CD4-positive, alpha-beta T cell treated with Interleukin-21 for 1 hour (primary cell): ENCODE results near the gene INKA1.
A peak's percentile ranks its signal among the peaks of the same experiment; 100 is the strongest.

Experiments
- DNase-seq: peaks from one replicate; pipeline ENCODE4 v3.0.0-alpha.2; 2020

The INKA1 gene

DNA sequence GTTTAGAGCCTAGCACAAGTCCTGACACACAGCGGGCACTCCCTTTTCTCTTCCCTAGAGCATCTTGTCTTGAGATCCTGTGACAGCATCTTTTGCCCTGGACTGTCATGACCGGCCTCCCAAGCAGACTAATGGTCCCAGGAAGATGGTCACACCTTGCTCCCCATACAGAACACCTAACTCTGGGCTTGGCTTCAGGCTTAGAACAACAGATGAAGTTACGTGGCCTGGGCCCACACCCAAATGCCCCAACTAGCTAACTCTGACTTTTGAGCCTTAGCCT is 15.9 kb upstream of the INKA1 start:
- DNase-seq = no peak

DNA sequence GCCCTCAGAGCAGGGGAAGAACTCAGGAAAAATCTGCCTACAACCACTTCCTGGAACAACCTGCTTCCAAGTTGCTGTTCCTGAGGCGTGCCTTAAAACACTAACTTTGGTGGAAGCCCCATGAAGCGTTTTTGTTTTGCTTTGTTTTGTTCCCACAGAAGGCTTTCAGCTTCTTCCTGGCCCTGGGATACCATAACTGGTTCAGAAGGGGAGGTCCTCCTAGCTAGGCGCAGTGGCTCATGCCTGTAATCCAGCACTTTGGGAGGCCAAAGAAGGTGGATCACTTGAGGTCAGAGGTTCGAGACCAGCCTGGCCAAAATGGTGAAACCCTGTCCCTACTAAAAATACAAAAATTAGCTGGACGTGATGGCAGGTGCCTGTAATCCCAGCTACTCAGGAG is 15.5 kb upstream of the INKA1 start:
- no peak for DNase-seq

DNA sequence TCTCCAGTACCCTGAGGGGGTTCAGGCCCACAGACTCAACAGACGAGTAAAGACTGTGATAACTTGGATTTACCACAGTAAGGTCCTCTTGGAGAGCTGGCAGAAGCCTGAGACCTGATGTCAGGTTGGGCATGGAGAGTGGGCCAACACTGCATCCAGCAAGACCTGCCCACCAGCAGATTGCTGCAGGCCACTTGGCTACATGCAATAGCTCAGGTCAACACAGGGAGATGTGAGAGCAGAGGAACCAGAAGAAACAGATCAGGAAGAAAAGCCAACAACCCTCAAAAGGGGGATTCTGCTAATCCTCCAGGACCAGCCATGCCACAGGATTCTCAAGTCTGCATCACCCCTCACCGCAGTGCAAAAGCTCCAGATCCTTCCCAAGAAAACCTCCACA is 15.0 kb upstream of the INKA1 start:
- DNase-seq = no peak

DNA sequence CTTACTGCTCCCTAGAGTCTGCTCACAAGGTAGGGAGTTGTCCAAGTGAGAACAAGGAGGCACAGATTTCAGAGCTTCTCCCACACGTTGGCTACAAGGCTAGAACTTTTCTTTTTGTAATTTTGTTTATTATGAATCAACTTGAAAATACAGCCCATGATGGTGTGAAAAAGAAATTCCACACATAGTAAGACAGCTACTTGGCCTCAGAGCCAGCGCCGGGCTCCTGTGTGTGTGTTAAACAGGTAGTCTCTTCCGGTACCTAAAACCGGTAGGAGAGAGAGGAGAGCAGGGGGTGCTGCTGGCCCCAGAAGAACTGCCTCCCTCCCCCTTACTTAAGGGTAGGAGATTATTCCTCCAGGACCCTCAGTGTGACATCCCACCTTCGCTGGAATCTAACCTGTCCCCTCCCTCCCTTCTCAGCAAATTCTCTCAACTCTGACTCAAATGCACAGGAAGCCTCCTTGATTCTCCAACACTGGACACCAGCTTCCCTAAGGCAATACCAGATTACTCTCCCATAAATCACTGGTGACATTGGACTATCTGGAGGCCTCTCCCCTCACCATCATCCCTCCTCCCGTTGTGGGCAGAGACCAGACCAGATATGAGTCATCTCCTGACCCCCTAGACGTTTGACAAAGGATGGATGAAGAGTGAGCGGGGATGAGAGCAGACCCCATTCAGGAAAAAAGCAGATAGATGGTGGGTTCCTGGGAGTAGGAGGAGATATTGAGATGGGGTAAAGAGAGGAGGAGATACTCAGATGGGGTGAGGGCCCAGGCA is 12.2 kb upstream of the INKA1 start:
- no peak for DNase-seq

DNA sequence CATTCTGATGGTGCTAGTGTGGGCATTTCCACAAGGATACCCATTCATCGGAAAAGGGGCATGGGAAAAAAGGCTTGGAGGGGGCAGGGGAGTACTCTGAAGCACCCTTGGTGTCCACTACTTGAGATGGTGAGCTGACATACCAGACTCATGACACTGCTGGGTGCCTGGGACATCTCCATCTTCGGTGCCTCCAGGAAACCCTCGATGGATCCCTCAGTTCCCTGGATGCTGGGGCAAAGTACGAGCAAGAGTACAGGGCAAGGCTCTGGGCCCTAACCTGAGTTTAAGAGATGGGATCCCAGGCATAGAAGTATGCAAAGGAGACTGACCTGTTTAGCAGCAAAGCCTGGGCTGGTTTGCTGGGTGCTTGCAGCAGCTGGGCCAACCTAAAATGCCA is 11.5 kb upstream of the INKA1 start:
- no peak for DNase-seq

DNA sequence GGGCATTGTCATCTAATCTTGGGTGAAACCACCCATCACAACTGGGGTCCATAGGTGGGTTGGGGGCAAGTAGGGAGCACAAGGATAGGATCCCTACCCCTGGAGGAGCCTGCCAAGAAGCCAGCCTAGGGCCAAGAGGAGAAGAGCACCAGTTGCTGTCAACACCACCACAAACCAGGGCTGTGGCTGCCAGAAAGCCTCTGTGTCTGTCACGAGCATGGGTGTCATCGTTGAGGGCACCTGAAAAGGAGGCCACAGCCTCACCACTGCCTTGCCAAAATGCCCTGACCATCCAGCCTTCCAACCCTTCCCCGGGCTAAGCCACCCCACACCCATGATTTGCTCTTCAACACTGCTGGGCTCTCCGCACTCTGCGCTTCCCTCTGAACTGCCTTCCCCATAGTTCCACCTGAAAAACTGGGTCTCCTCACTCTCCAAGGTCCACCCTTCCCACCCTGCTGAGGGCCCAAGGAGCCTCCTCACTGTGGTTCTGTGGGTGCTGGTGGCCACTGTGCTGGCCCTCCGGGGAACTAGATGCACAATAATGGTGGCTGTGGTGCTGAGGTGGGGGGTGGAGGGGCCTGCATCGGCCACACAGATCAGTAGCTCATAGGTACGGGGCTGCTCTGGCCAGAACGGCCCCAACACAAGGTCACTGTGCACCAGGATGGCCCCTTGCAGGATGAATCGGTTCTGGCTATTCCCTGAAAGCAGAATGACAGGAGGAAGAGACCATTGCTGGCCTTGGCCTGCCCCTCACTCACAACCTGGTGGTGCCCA is 10.5 kb upstream of the INKA1 start:
- DNase-seq = no peak

DNA sequence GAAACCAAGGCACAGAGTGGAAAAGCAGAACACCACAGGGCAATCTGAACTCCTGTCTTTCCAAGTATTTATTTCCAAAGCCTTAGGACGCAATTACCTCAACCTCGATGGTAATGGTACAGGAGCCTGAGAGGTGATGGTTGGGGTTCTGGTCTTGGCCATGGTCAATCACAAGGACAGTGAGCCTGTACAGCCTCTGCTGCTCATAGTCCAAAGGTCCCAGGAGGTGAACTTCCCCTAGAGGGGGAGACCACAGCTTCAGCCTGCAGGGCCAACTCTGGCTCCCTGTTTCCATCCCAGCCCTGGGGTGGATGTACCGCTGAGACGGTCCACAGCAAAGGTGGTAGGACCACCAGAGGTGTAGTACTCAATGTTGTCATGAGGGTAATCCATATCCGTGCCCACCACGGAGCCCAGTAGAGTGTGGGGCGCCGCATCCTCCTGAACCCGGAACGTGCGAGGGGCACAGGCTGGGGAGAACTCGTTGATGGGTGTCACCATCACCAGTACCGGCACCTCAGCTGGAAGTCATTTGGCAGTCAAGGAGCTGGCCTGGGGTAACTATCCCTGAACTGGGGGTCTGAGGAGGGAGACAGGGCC is 9.5 kb upstream of the INKA1 start:
- no peak for DNase-seq

DNA sequence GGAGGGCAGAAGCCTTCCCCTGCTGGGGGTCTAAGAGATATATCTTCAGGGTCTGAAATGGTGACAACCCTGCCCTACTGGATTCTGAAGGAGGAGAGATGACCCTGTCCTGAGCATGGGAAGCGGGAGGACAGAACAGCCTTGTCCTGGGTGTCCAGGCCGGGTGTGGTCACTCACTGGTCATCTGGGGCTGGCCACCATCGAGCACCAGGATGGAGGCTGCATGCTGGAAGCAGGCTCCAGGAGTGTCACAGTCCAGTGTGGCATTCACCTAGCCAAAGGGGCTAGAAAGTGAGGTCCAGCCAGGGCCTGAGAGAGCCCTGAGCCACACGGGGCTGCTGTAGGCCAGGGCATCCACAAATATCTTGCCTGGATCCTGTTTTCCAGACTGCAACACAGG is 8.6 kb upstream of the INKA1 start:
- no peak for DNase-seq

DNA sequence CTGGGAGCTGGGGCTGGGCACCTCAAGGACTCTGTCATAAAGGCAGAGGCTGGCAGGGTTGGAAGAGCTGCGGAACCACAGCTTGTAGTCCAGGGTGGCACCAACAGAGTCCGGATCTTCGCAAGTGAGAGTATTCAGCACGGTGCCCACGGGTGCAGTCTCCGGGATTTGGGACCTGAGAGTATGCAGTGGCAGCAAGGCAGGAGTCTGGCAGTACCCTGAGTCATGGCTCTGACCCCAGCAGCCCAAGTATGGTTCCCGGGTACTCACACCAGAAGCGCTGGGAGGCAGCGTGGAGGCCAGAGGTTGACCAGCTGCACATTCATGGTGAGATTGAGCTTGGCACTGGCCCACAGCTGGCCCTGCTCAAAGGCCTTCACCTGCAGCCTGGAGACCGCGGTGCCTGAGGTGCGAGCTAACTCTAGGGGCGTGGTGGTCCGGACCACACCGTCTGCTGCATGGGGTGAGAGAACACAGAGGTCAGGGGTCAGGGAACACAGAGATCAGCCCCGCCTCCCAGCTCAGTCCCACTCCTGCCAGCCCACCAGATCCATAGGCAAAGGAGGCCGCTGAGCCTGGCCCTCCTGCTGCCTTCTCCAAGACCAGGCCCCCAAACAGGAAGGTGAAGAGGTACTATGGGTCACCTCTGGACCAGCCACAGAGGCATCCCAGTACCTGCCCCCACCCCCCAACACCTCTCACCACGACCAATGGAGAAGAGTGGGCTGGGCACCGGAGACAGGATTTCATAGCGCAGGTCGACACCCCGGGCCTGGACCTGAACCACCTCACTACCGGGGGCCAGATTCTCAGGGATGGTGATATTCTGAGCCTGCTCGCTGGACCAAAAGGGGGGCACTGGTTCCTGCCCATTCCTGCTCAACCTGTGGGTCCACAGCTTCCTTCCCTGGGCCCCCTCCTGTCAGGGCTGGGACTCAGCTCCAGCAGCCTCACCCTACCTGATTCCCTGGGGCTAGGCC is 7.8 kb upstream of the INKA1 start:
- no peak for DNase-seq

DNA sequence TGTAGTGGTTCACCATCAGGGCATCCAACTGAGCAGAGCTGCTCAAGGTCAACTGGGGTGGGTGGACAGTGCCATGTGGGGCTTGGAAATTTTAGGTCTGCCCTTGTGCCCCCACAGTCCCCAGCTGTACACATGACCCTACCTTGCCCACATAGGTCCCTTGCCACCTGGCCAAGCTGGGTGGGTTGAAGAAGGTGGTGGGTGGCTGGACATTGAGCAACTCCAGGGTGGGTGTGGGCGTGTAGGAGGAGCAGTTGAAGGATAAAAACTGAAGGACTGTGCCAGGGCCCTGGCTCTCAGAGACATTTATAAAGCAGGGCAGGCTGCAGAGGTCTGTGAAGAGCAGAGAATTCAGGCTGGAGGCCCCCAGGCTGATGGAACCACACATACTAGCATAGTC is 4.0 kb upstream of the INKA1 start:
- no peak for DNase-seq

DNA sequence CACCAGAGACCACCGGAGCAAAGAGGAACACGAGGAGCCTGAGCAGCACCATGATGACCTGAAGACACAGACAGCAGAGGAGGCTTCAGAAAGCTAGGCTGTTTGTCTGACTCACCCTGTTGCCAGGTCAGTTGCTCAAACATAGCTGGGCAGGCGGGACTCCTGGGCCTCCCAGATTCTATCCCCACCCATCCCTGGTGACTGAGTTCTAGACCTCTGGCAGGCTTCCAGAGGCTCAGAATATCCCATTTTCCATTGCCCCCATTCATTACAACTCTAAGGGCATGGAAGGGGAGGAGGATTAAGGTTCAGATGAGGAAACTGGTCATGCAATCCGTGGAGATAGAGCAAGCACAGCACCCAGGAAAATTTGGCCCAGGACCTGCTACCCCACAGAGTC is 3.3 kb upstream of the INKA1 start, which contains the start of gene CDHR4:
CDHR4 (minus strand) TSS at position 113 of the 400 bp plus-strand sequence; CDS start at position 52, 61 bp downstream.
- DNase-seq = no peak

DNA sequence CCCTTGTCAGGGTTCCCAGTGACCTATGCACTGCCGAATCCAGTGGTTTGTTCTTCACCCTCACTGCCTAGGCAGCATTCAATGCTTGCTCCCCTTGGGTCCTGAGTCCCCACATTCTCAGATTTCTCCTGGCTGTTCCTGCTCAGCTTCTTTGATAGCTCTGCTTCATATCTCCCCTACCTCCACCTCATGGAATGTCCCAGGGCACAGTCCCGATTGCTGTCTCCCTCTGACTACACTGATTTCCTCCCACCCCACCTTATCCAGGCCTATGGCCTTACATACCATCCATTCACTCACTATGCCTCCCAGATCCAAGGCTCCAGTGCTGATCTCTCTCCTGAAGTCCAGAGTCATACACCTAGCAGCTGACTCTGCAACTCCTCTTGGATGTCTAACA is 1.9 kb upstream of the INKA1 start:
- DNase-seq = no peak

DNA sequence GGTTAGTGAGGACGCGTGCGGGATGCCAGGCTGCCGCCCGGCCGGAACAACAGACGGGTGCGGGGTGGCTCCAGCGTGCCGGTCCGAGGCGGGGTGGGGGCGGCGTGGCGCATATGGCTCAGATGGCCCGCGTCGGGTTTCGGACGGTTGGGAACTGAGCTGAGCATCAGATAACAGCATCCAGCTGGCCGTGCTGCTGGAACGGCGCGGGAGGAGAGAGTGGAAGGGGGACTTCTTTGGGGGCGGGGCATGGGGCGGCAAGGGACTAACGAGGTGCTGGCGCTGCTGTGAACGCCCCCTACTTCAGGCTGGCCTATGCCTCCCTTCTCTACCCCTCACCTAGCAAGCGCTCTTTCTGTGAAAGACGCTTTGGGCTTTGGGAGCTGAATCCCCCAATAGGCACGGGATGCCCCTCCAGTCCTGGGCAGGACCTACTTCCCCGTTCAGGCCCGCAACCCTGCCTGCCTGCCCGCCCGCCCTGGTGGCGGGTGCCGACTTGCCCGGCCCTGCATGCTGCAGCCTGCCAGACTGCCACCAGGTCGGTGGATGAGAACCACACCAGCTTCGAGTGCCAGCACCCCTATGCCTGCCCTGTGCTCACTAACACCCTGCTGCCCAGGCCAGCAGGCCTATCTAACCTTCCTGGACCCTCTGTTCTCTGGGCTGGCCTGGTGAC is 542 bp downstream of the INKA1 start:
- peak; percentile 40 for DNase-seq

DNA sequence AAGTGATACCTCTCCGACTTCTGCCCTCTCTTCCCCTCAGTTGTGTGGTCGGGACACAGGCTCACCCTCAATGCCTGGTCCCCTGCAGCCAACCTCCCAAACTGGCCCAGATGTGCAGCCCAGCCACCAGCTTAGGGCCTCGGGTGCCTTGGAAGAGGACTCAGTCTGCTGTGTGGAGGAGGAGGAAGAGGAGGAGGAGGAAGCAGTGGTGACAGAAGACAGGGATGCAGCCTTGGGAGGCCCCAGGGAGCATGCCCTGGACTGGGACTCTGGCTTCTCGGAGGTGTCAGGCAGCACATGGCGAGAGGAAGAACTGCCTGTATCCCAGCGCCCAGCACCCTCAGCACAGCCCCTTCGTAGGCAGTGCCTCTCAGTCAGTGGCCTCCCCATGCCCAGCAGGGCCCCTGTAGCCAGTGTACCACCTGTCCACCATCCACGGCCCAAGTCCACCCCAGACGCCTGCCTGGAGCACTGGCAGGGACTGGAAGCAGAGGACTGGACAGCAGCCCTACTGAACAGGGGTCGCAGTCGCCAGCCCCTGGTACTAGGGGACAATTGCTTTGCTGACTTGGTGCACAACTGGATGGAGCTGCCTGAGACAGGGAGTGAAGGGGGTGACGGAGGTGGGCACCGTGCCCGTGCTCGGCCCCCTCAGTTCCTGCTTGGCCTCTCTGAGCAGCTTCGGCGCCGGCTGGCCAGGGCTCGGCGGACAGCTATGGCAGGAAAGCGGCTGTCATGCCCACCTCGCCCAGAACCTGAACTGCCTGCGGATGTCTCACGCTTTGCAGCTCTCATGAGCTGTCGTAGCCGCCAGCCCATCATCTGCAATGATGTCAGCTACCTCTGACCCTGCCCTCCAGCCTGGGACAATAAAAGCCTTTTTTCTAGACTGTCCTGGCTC is 1.3 kb downstream of the INKA1 start:
- no peak for DNase-seq

DNA sequence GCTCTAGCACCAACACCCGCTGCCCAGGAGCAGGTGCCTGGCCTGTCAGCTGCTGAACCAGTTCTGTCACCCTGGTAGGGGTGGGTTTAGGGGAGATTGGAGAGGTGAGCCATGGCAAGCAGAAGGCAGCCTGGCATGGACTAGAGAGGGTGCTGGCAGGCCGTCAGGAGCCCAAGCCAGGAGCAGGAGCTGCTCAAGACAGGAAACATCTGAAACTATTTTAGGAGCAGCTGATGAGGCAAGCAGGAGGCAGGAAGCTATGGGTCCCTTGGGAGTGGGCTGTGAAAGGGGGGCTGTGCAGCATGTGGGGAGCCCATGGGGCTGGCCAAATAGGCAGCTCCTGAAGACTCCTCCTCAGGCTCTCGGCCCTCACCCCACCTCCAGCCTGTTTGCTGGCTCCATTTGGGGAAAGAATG is 2.3 kb downstream of the INKA1 start:
- no peak for DNase-seq

DNA sequence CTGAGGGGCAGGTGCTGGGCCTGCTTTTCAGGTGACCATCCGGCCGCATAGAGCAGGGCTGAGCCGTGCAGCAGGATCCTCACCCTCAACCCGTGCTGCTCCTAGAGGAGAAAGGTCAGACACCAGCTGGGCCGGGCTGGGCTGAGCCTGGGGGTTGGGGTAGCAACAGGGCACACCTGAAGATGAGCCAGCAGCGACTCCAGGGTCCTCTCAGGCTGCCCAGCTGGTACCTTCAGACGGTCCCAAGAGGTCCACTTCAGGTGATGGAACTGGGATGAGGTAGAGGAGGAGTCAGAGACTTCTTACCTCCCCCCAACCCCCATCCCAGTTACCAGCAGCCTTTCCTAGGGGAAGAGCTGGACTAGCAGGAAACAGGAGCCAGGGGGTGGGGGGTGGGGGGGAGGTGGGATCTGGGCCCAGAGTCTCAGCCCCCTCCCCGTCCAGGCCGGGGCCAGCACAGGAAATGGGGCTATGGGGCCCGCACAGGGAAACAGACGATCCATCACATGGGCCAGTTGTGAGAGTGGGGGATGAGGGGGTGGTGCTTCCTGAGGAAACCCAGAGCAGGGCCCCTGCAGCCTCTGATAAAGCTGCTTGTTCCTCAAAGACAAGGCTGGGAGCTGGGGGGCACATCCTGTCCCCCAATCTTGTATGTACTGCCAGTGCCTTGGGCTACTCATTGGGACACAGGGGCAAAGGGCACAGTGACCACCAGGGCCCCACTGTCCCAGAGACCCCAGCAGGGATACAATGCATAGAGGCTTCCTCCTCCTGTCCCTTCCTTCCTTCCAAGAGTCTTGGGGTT is 3.0 kb downstream of the INKA1 start:
- DNase-seq = peak; percentile 17

DNA sequence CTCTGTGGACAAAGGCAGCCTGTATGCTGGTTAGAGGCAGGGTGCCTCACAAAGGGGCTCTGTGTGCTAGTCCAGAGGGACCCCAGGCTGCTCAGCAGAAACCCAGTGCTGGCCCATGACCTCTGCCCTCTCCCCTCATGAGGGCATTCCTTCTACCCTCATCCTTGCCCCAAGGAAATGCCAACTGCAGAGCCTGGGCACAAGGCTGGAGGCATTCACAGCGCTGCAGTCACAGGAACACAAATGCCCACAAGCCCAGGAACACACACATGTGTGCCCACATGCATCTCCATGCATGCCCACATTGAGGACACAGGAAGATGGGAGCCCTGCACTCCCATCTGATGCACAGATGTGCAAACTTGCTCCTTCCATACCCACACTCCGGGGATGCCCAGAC is 3.8 kb downstream of the INKA1 start:
- no peak for DNase-seq

DNA sequence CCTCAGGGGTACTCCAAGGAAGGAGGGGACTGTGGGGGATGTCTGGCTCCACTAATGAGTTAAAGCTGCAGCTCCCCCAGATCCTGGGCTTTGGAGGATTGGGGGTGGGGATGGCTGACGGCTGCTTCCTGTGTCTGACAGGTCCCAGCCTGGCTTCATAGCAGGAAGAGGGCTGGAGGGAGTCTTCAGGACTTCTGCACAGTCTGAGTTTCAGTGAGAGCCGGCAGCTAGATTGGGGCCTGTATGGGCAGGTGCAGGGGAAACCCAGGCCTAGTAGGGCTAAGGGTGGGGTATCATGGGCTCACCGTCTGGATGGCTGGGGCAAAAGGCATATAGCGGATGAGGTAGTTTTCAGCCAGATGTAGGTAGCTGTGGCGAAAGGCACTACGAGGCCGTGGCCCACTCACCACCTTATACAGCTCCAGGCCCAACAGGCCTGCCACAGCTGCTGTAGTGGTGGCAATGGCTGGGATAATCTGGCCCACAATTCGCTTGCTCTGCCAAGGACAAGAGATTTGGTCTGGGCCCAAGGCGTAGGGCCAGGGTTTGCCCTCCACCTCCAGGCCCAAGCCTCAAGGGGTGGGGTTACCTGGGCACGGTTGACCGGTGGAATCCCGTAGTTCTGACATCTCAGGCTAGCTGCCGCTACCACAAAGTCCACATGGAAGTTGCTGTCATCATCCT is 4.5 kb downstream of the INKA1 start:
- DNase-seq = no peak

DNA sequence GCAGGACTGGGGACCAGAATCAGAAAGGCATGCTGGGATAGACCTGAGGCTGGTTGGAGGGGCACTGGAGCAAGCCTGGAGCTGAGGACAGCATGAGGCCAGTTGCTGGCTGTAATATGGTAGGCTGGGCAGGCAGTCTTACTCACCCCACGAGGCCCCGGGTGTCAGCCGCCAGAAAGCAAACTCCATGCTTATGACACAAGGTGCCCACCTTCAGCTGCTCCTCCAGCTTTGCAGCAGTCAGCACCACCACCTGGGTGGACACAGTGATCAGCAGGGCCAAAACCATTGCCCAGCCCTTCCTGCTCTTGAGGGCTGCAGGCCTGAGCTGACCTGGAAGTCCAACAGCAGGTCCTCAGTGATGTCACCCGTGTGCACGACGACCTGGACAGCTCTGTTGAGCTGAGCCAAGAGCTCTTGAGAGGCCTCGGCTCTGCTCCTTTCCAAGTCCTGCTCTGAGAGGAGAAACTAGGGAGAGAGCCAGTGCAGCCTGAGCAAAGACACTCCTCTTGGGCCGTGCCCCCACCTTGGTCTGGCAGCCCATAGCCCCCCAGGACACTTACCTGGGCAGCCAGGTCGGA is 9.9 kb downstream of the INKA1 start:
- no peak for DNase-seq
